Activated naive CD4-positive, alpha-beta T cell (primary cell): ENCODE measurements around the gene PPP1R9B.

Experiments used
- DNase-seq, 4 experiments: peaks; one replicate each; lab custom pipeline; 2025; lab: John Stamatoyannopoulos, UW

The PPP1R9B gene

GRCh38 chr17:50103941-50104340 is 46.5 kb downstream of the PPP1R9B start:
- DNase-seq, result no peak

GRCh38 chr17:50103252-50103651 is 47.2 kb downstream of the PPP1R9B start:
- no peak for DNase-seq

- no peak for DNase-seq
Measured at GRCh38 chr17:50102164-50102991, 48.1 kb downstream of the PPP1R9B start.

- no peak for DNase-seq
Measured at GRCh38 chr17:50101346-50102163, 48.9 kb downstream of the PPP1R9B start.

- DNase-seq, result no peak
Measured at GRCh38 chr17:50100921-50101345, 49.5 kb downstream of the PPP1R9B start.

- no peak for DNase-seq
Measured at GRCh38 chr17:50100480-50100883, 50.0 kb downstream of the PPP1R9B start.

- no peak for DNase-seq
Measured at GRCh38 chr17:50099003-50099402, 51.5 kb downstream of the PPP1R9B start.

- no peak for DNase-seq
Measured at GRCh38 chr17:50098583-50098982, 51.9 kb downstream of the PPP1R9B start.

GRCh38 chr17:50097926-50098325 is 52.6 kb downstream of the PPP1R9B start:
- no peak for DNase-seq

GRCh38 chr17:50097455-50097854 is 53.0 kb downstream of the PPP1R9B start:
- no peak for DNase-seq

GRCh38 chr17:50096758-50097157 is 53.7 kb downstream of the PPP1R9B start:
- no peak for DNase-seq

GRCh38 chr17:50096092-50096491 is 54.4 kb downstream of the PPP1R9B start:
- DNase-seq, result no peak

GRCh38 chr17:50095626-50096037 is 54.8 kb downstream of the PPP1R9B start:
- DNase-seq, result no peak

- peak; percentile 81 to 96 (median 90) for DNase-seq
Measured at GRCh38 chr17:50094753-50095619, 55.5 kb downstream of the PPP1R9B start, which contains the start of gene PDK2. Gene PDK2, plus strand, starts transcription at chr17:50095351. Its CDS starts 85 bp downstream, at chr17:50095436.

GRCh38 chr17:50094243-50094752 is 56.2 kb downstream of the PPP1R9B start:
- DNase-seq, result peak; percentile 89 to 95 (median 91)

- no peak for DNase-seq
Measured at GRCh38 chr17:50093807-50094206, 56.7 kb downstream of the PPP1R9B start.

GRCh38 chr17:50093246-50093645 is 57.2 kb downstream of the PPP1R9B start:
- DNase-seq, result no peak

- no peak for DNase-seq
Measured at GRCh38 chr17:50091918-50092285, 58.6 kb downstream of the PPP1R9B start.

GRCh38 chr17:50090971-50091917 is 59.2 kb downstream of the PPP1R9B start:
- no peak for DNase-seq

- no peak for DNase-seq
Measured at GRCh38 chr17:50090071-50090470, 60.4 kb downstream of the PPP1R9B start.
